Measurements from ENCODE around the gene CFAP251. TPM values are rescaled to one million over a fixed set of nuclear protein-coding genes. Genes with fewer than 3 reads are reported as not detected.

CFAP251 gene
- total RNA-seq, 1 experiment from 2014 or later, result 0.81 TPM

DNA sequence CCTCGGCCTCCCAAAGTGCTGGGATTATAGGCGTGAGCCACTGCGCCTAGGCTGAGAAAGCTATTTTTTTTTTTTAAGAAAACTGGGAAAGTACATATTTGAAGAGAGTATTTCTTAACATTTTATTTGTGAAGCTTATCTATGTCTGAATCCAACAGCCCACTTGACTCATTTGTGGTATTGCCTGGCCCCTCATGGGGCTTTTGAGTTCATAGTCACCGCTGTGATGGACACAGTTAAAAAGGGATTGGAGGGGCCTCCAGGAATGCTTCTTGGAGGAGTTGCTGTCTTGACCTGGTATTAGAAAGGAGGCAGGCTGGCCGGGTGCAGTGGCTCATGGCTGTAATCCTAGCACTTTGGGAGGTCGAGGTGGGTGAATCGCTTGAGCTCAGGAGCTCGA, 129.8 kb downstream of the CFAP251 start:
- no peak overlapping the region for H3K9ac ChIP-seq (ENCODE audit: extremely low read depth, insufficient read length, low read length)

More for the DNA sequence above, 129.8 kb downstream of the CFAP251 start:
- TF ChIP-seq, protein P1, sequence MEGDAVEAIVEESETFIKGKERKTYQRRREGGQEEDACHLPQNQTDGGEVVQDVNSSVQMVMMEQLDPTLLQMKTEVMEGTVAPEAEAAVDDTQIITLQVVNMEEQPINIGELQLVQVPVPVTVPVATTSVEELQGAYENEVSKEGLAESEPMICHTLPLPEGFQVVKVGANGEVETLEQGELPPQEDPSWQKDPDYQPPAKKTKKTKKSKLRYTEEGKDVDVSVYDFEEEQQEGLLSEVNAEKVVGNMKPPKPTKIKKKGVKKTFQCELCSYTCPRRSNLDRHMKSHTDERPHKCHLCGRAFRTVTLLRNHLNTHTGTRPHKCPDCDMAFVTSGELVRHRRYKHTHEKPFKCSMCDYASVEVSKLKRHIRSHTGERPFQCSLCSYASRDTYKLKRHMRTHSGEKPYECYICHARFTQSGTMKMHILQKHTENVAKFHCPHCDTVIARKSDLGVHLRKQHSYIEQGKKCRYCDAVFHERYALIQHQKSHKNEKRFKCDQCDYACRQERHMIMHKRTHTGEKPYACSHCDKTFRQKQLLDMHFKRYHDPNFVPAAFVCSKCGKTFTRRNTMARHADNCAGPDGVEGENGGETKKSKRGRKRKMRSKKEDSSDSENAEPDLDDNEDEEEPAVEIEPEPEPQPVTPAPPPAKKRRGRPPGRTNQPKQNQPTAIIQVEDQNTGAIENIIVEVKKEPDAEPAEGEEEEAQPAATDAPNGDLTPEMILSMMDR (conservative IDR thresholded peaks at IDR 0.05), result no peak
- H3K79me1 ChIP-seq (ENCODE audit: insufficient read depth, low read depth, low read length, poor library complexity, severe bottlenecking), result no peaks in the 10 kb centered on the region
- H3K4me1 ChIP-seq (ENCODE audit: insufficient read depth, low read length), result no peaks in the 10 kb centered on the region
- no peak overlapping the region for H2AFZ ChIP-seq (ENCODE audit: low read length)
- no peak overlapping the region for H4K91ac ChIP-seq (ENCODE audit: insufficient read length, low read depth, low read length)
- H2AK5ac ChIP-seq (ENCODE audit: insufficient read length, low read length), result no peak overlapping the region
- no peaks in the 10 kb centered on the region for H3K27me3 ChIP-seq (ENCODE audit: insufficient read depth, low read length)
- H3T11ph ChIP-seq (ENCODE audit: low read length), result no peak overlapping the region
- H3K56ac ChIP-seq (ENCODE audit: insufficient read length, low read depth, low read length), result no peak overlapping the region
- no peak overlapping the region for H2BK12ac ChIP-seq (ENCODE audit: insufficient read length, low read depth, low read length)
- Mint-ChIP-seq H3K36me3 (ENCODE audit: insufficient read depth in 1 of 3, low read depth in 3 of 3) (peaks cover 8 to 44% (median 44%) of the 10 kb centered on the region in 3 experiments; a peak in 6 of 7 replicates), H3K4me3 (no peak overlapping the region), H3K9me3 (no peaks in the 10 kb centered on the region), H3K4me1 (no peaks in the 10 kb centered on the region; a peak in 1 of 4 replicates), H3K27ac (no peak overlapping the region), H3K27me3 (ENCODE audit: low read depth) (no peaks in the 10 kb centered on the region)
- WGBS (ENCODE audit: extremely low coverage, insufficient read length, low lambda C conversion rate), result no CpG with 5 or more reads among the region's 8 CpGs
- no peak overlapping the region for H3K18ac ChIP-seq (ENCODE audit: insufficient read length, low read depth, low read length)
- no peak overlapping the region for H3K23ac ChIP-seq (ENCODE audit: insufficient read length, low read depth, low read length)
- H3K4ac ChIP-seq (ENCODE audit: low read depth, low read length), result no peak overlapping the region
- no peak overlapping the region for H2BK120ac ChIP-seq (ENCODE audit: low read depth, low read length, poor library complexity, severe bottlenecking)
- H3K4me2 ChIP-seq (ENCODE audit: insufficient read depth, insufficient read length, low read length), result no peak overlapping the region
- H2BK15ac ChIP-seq (ENCODE audit: low read depth, low read length), result no peak overlapping the region
- no peaks in the 10 kb centered on the region for H3K23me2 ChIP-seq (ENCODE audit: insufficient read length, low read depth, low read length, poor library complexity, severe bottlenecking)
- H2BK5ac ChIP-seq (ENCODE audit: insufficient read length, low read length), result no peak overlapping the region
- H4K5ac ChIP-seq (ENCODE audit: insufficient read length, low read depth, low read length), result no peak overlapping the region
- no peak overlapping the region for H3K14ac ChIP-seq (ENCODE audit: insufficient read depth, low read length)
- no peak overlapping the region for H4K8ac ChIP-seq (replicated peaks; ENCODE audit: insufficient read length, low read depth, low read length)
- DNase-seq, result no peak
- no peaks in the 10 kb centered on the region for H3K9me3 ChIP-seq (ENCODE audit: control insufficient read depth, low read depth, low read length)
- no peaks in the 10 kb centered on the region for H3K79me2 ChIP-seq (ENCODE audit: insufficient read depth, low read length)
- no peak overlapping the region for H3K27ac ChIP-seq (ENCODE audit: insufficient read length, low read depth, low read length)
- no peaks in the 10 kb centered on the region for H4K20me1 ChIP-seq (ENCODE audit: control insufficient read depth, insufficient read depth, insufficient read length)
- H2BK20ac ChIP-seq (ENCODE audit: low read depth, low read length, poor library complexity, severe bottlenecking), result no peak overlapping the region

Measured in H9 (cell line).